B cell (primary cell): Measurements from ENCODE around the gene TEX9. TPM values are rescaled to one million over a fixed set of nuclear protein-coding genes. Genes with fewer than 3 reads are reported as not detected.

Source experiments
- ATAC-seq: fragments of 200-7000 bp; cut with Tn5 transposase; one replicate; pipeline ENCODE4 v1.10.0; 2021; ENCODE audit warnings: low read depth, mild to moderate bottlenecking, moderate number of reproducible peaks, moderate library complexity
- CTCF ChIA-PET: fragments of 350-600 bp; sonication (Branson Sonifier 250); formaldehyde crosslinking; loops from one replicate; lab custom pipeline; 2021; ENCODE audit warnings: antibody characterized with exemption, inconsistent platforms; lab: Charles Lee
- POLR2A ChIA-PET: fragments of 350-600 bp; sonication (Branson Sonifier 250); formaldehyde crosslinking; loops from one replicate; lab custom pipeline; 2021; ENCODE audit warnings: antibody characterized with exemption; lab: Charles Lee
- DNase-seq: peaks from one replicate; pipeline ENCODE4 v3.0.0; 2013
- H2AFZ ChIP-seq: 2 replicates; pipeline ENCODE4 v1.6.1; 2012; ENCODE audit warnings: mild to moderate bottlenecking, low read depth, low read length; ENCODE audit not compliant: insufficient read depth, poor library complexity, severe bottlenecking
- H3K27ac ChIP-seq, 2 donors: 1 replicate in 1 of 2; 2 replicates in 1 of 2; pipeline ENCODE4 v1.5.1; 2012 to 2013; ENCODE audit warnings: low read length in 2 of 2, mild to moderate bottlenecking in 2 of 2, moderate library complexity in 1 of 2
- H3K27me3 ChIP-seq, 4 experiments: fragments of 200-600 bp in 1 of 4; sonication (generic) in 1 of 4; replicated peaks in 1 of 4; 1 replicate in 2 of 4; 2 replicates in 2 of 4; pipeline versions ENCODE4 v1.6.1 to v1.7.0; 2013 to 2016; ENCODE audit warnings: low read length in 3 of 4, mild to moderate bottlenecking in 2 of 4, mixed read lengths in 1 of 4, moderate library complexity in 1 of 4; ENCODE audit not compliant: insufficient read depth in 4 of 4, control insufficient read depth in 3 of 4; ENCODE audit errors: control extremely low read depth in 1 of 4
- H3K36me3 ChIP-seq, 2 experiments: replicated peaks in 1 of 2; 1 replicate in 1 of 2; 2 replicates in 1 of 2; pipeline versions ENCODE4 v1.6.1 to v1.7.1; 2013; ENCODE audit warnings: low read length in 1 of 2; ENCODE audit not compliant: insufficient read depth in 2 of 2, control insufficient read depth in 1 of 2; ENCODE audit errors: control extremely low read depth in 1 of 2, extremely low read depth in 1 of 2
- H3K4me1 ChIP-seq, 2 donors: fragments of 200-600 bp in 1 of 2; sonication (generic) in 1 of 2; 1 replicate in 1 of 2; 2 replicates in 1 of 2; pipeline versions ENCODE4 v1.5.1 to v1.6.1; 2013 to 2017; ENCODE audit warnings: low read length in 2 of 2; ENCODE audit not compliant: control insufficient read depth in 2 of 2, insufficient read depth in 2 of 2
- H3K4me2 ChIP-seq: replicated peaks from 2 replicates; pipeline ENCODE3; 2012; ENCODE audit warnings: mild to moderate bottlenecking, low read depth, low read length; ENCODE audit not compliant: poor library complexity, severe bottlenecking
- H3K4me3 ChIP-seq, 5 experiments: fragments of 200-600 bp in 1 of 5; sonication (generic) in 1 of 5; 1 replicate in 3 of 5; 2 replicates in 2 of 5; pipeline versions ENCODE4 v1.5.1 to v1.7.0; 2011 to 2016; ENCODE audit warnings: low read length in 4 of 5, mild to moderate bottlenecking in 4 of 5, low read depth in 2 of 5, control low read depth in 1 of 5, moderate library complexity in 1 of 5; ENCODE audit not compliant: insufficient read depth in 1 of 5; ENCODE audit errors: control extremely low read depth in 1 of 5, extremely low read depth in 1 of 5
- H3K79me2 ChIP-seq: fragments of 200-600 bp; sonication (generic); one replicate; pipeline ENCODE4 v1.6.0; 2016; ENCODE audit warnings: low read length; ENCODE audit not compliant: control insufficient read depth, insufficient read depth
- H3K9ac ChIP-seq: fragments of 200-600 bp; sonication (generic); 2 replicates; pipeline ENCODE4 v1.6.1; 2017; ENCODE audit warnings: mild to moderate bottlenecking, low read length, moderate library complexity
- H3K9me3 ChIP-seq, 3 donors: one replicate each; pipeline versions ENCODE4 v1.6.1 to v1.7.1; 2013; ENCODE audit warnings: low read length in 2 of 3; ENCODE audit not compliant: control insufficient read depth in 2 of 3, insufficient read depth in 1 of 3; ENCODE audit errors: control extremely low read depth in 1 of 3
- H4K20me1 ChIP-seq: 2 replicates; pipeline ENCODE4 v1.6.0; 2012; ENCODE audit warnings: mild to moderate bottlenecking, low read length; ENCODE audit not compliant: insufficient read depth, control insufficient read depth, poor library complexity, severe bottlenecking
- H3K27ac Mint-ChIP-seq: one replicate; pipeline ENCODE4 v1.8.0; 2021; ENCODE audit warnings: mixed read lengths
- H3K27me3 Mint-ChIP-seq: one replicate; pipeline ENCODE4 v1.8.0; 2021; ENCODE audit warnings: mixed read lengths
- H3K4me1 Mint-ChIP-seq: one replicate; pipeline ENCODE4 v1.8.0; 2021; ENCODE audit warnings: mixed read lengths
- H3K4me3 Mint-ChIP-seq: one replicate; pipeline ENCODE4 v1.8.0; 2021; ENCODE audit warnings: mixed read lengths
- H3K9me3 Mint-ChIP-seq: one replicate; pipeline ENCODE4 v1.8.0; 2022; ENCODE audit warnings: mixed read lengths; ENCODE audit not compliant: insufficient read depth
- EZH2 ChIP-seq: IDR thresholded peaks from 2 replicates; pipeline ENCODE4 v1.6.1; 2012; ENCODE audit warnings: borderline replicate concordance, low read depth, mild to moderate bottlenecking, moderate library complexity, low read length; ENCODE audit not compliant: insufficient read depth, poor library complexity, severe bottlenecking
- WGBS: methylation state at CpG from one replicate; pipeline ENCODE4 v1.1.5; 2013; ENCODE audit warnings: missing lambda C conversion rate; ENCODE audit not compliant: insufficient coverage; 5-methylcytosine and 5-hydroxymethylcytosine counted together
- intact Hi-C: fragments of 100-400 bp; cut with micrococcal nuclease; formaldehyde crosslinking; loops from one replicate; pipeline ENCODE4 v1.10.0; 2022
- polyA plus RNA-seq: library from polyadenylated mRNA; depleted of rRNA; stranded (reverse); fragments of >200 nt; gene quantifications from 2 replicates; pipeline ENCODE4 v1.2.3, GENCODE V29; 2012
- total RNA-seq, 2 donors: library from RNA; stranded (reverse); fragments of 120-200 nt in 1 of 2; gene quantifications; 1 replicate in 1 of 2; 2 replicates in 1 of 2; pipeline versions ENCODE4 v1.2.3 to v1.2.4, GENCODE V29; 2013 to 2022
- TF ChIP-seq, protein P1 (sequence below): fragments of 200-600 bp; IDR thresholded peaks from one replicate; pipeline ENCODE4 v1.8.0; 2022; ENCODE audit warnings: antibody characterized with exemption, mild to moderate bottlenecking

The TEX9 gene
- total and polyA plus RNA-seq, 2 donors (not counting 1 experiment from before 2014, with no cell fraction given) = 7.6 to 43.1 TPM

DNA sequence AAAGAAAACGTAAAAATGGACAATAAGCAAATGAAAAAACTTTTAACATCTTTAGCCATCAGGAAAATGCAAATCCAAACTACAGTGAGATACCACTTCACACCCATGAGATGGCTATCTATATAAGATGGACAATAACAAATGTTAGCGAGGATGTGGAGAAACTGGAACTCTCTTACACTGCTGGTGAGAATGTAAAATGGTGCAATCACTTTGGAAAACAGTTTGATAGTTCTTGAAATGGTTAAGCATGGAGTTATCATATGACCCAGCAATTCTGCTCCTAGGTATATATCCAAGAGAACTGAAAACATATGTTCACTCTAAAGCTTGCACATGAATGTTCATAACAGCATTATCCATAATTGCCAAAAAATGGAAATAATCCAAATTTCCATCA, 21.3 kb upstream of the TEX9 start:
- no peak overlapping the region for H3K27ac ChIP-seq
- no peak overlapping the region for H3K27ac Mint-ChIP-seq
- TF ChIP-seq EZH2 = no peak
- TF ChIP-seq, protein P1, sequence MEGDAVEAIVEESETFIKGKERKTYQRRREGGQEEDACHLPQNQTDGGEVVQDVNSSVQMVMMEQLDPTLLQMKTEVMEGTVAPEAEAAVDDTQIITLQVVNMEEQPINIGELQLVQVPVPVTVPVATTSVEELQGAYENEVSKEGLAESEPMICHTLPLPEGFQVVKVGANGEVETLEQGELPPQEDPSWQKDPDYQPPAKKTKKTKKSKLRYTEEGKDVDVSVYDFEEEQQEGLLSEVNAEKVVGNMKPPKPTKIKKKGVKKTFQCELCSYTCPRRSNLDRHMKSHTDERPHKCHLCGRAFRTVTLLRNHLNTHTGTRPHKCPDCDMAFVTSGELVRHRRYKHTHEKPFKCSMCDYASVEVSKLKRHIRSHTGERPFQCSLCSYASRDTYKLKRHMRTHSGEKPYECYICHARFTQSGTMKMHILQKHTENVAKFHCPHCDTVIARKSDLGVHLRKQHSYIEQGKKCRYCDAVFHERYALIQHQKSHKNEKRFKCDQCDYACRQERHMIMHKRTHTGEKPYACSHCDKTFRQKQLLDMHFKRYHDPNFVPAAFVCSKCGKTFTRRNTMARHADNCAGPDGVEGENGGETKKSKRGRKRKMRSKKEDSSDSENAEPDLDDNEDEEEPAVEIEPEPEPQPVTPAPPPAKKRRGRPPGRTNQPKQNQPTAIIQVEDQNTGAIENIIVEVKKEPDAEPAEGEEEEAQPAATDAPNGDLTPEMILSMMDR = no peak
- no peaks in the 10 kb centered on the region for H3K27me3 Mint-ChIP-seq
- intact Hi-C loops = no loop called here
- H3K4me3 Mint-ChIP-seq = no peak overlapping the region
- CTCF ChIA-PET = no interaction called here
- H2AFZ ChIP-seq = no peak overlapping the region
- no peaks in the 10 kb centered on the region for H3K9me3 Mint-ChIP-seq
- DNase-seq (no peak), ATAC-seq (no peak)
- no peaks in the 10 kb centered on the region for H3K36me3 ChIP-seq
- H3K4me1 Mint-ChIP-seq = no peaks in the 10 kb centered on the region
- H3K4me3 ChIP-seq = no peak overlapping the region
- H3K4me1 ChIP-seq = no peaks in the 10 kb centered on the region
- WGBS = no CpG with 5 or more reads among the region's 2 CpGs
- H3K4me2 ChIP-seq = no peak overlapping the region
- peaks cover 0 to 1% (median 0%) of the 10 kb centered on the region in 3 donors for H3K9me3 ChIP-seq
- H3K27me3 ChIP-seq = no peaks in the 10 kb centered on the region
- POLR2A ChIA-PET = no interaction called here
- H4K20me1 ChIP-seq = no peaks in the 10 kb centered on the region
- no peak overlapping the region for H3K9ac ChIP-seq
- H3K79me2 ChIP-seq = no peaks in the 10 kb centered on the region

DNA sequence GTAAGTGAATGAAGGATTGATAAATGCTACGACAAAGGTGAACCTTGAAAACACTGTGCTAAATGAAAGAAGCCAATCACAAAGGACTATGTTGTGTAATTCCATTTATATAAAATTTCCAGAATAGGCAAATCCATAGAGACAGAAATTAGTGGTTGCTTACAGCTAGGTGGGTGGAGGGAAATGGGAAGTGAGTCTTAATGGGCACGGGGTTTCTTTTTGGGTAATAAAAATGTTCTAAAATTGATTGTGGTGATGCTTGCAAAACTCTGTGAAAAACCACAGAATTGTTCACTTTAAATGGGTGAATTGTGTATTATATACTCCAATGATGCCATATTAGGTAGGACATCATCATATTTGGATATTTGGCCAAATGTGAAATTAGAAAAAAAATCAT, 20.9 kb upstream of the TEX9 start:
- Histone ChIP-seq H2AFZ (no peak overlapping the region), H3K4me1 (no peaks in the 10 kb centered on the region), H3K9me3 (peaks cover 0 to 1% (median 0%) of the 10 kb centered on the region in 3 donors), H3K4me3 (no peak overlapping the region), H3K4me2 (no peak overlapping the region), H3K27me3 (no peaks in the 10 kb centered on the region), H3K36me3 (no peaks in the 10 kb centered on the region), H3K27ac (no peak overlapping the region), H4K20me1 (no peaks in the 10 kb centered on the region), H3K9ac (no peak overlapping the region), H3K79me2 (no peaks in the 10 kb centered on the region)
- POLR2A ChIA-PET = no interaction called here
- Mint-ChIP-seq H3K9me3 (no peaks in the 10 kb centered on the region), H3K27me3 (no peaks in the 10 kb centered on the region), H3K4me3 (no peak overlapping the region), H3K4me1 (no peaks in the 10 kb centered on the region), H3K27ac (no peak overlapping the region)
- no peak for DNase-seq
- intact Hi-C loops = no loop called here
- WGBS = 33% methylated on average over 1 of the region's 2 CpGs
- no peak for TF ChIP-seq EZH2
- TF ChIP-seq, protein P1 = no peak
- CTCF ChIA-PET = no interaction called here
- no peak for ATAC-seq
